Measurements from ENCODE around the gene IMP4.

The IMP4 gene

DNA sequence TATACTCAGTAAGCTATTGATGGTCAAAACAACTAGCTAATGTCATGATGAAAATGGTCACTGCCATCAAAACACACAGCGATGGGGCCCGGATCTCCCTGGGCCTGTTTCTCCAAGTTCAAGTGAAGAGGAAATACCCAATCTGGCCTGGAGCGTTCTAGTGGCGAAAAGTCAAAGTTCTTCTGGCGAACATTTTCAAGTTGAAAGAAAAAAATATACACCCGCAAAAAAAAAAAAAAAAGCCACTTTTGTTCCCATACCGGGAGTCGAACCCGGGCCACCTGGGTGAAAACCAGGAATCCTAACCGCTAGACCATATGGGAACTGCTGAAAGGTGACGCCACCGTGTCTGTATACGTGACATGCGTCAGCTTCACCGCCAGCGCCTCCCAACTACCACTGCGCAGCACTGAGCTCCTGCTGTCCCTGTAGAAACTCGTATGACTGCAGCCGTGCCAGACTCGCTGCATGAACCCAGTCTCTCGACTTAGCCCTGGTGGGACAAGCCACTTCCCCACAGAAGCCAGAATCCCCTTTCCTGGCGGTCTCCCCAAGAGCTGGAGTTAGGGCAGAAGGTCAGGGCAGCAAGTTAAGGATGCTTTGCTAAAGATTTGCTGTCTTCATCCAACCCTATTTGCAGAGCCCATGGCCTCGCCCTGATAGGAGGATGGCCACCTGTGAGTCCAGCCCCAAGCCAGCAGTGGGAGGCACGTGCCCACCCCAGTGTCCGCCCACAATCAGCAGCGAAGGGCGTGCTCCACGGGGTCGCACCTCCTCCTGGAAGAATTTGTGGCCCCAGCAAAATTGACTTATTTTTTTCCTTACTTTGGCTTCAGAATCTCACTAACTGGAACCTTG, 5.6 kb upstream of the IMP4 start:
- no peak for DNase-seq

DNA sequence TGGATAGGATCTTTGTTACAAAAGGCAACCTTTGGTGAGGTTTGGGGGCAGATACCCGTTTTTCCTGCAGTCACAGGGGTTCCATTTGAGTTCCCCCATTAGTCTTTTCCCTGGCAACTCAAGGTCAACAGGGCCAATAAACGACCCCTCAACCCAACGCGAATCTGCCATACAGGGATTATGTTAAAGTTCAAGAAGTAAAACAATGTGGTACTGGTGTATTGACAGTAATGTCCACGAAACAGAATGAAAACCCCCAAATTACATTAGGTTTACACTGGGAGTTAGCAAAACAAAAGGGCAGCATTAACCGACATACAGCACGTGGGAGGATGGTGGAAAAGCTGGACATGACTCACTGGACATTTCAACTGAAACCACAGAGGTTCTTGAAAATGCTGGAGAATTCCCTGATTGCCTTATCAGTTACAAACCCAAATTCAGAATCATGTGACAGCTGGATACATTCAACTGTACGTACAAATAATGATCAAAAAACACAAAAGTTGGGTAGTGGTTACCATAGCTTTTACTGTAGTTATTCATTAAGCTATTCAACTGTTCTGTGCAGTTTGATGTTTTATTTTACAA, 4.9 kb upstream of the IMP4 start:
- DNase-seq = no peak

DNA sequence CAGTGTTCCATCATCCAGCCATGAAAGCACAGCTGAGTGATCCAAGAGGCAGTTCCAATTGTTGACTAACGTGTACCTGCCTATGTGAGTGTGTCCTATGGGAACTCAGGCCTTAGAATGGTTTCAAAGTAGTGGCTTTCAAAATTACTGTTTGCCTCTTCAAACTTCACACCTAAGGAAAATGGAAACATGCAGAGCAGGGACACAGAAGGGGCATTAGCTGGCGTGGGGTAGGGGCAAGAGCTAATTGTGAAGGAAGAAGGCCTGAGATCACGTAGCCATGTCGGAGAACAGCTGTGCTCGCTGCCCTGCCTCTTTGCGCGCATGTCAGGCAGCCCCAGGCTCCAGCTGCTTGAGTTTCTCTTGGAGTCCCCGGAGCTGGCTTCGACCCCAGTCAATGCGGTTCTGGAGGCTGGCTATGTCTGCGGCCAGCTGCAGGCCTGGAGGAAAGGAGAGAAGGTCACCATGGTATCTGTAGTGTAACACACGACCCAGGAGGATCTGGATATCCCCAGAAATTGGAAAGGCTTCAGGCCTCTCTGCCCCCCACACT, 3.8 kb upstream of the IMP4 start:
- DNase-seq = no peak

DNA sequence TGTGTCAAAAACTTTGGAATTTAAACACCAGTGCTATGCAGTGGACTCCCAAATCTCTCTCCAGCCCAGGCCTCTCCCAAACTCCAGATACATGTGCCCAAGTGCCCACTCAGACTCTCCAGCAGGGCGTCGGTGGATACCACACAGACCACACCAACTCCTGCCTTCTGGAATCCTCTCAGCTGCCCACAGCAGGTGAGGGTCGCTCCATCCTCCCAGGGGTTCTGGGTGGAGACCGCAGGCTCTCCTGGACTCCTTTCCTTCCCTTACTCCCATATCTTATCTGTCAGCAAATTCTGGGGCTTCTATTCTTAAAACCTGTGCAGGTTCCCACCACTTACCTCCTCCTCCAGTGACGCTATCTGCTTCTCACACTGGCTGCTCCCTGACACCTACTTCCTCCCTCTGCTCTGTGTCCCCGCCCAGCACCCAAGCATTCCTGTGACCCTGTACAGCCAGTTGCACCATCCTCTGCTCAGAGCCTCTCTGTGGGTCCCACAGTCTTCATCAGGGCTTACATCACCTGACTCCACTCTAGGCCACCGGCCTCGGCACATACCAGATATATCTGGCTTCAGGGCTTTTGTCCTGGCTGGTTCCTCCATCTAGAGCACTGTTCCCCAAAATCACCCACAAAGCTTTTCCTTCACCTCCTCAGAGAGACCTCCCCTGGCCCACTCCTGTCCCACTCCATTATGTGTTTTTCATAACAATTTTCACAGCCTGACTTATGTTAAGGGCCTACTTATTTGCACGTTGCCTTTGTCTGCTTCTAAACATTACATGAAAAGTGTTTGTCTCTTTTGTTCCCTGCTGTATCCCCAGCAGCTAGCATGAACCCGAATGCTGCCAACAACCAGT, 2.6 kb upstream of the IMP4 start:
- no peak for DNase-seq

DNA sequence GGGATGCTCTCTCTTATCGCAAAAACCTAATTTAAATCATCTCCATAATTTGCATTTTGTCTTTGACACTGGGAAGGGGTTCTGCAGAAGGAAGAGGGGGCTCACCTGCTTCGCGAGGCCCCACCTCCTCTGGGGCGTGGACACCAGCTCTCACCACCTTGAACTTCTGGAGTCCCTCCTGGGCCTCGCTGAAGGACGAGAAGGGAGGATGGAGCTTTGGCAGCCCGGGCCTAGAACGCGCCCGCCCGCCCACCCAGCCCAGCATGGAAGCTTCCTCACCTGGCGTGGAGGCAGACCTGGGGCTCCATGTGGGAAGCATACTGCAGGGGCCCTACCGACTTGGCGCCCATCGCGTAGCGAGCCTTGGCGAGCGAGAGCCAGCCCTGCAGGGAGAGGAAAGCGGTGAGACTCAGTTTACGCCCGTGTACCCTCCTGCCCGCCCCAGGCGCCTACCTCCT, 1.1 kb upstream of the IMP4 start:
- DNase-seq = no peak

DNA sequence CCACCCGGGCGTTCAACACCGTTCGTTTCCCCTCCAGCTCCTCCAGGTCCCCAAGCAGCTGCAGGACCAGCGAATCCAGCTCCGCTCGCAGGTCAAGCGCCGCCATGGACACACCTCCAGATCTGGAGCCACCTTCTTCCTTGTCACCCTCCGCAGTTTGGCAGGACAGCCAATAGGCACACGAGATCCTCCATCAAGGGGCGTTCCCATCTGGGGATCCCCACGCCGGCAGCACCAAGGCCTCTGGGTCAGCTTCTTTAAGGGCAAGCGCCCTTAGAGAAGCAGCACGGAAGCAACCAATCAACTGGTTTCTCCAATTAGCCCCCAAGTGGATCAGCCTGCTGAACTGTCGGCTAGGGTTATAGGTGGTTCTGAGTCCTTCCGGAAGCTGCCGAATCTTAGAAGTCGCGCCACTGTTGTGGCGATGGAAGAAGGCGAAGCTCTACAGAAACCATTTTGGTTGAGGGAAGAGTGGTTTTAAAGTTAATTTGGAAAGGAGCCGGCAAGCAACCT, 621 bp upstream of the IMP4 start:
- DNase-seq = no peak

DNA sequence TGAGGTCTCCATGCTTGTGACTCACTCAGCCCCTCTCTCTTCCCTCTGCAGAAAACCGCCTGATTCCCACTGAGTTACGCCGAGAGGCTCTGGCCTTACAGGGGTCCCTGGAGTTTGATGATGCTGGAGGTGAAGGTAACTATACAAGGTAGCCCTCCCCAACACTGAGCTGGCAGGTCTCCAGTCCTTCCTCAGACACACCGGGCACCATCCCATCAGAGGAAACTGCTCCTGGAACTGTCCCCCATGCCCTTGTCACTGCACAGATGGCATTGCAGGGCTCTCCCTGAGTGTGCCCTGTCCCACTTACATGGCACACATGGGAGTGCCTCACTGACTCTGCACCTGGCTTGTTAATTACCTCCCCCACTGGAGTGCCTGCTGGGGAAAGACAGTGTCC, 1.9 kb downstream of the IMP4 start:
- DNase-seq = no peak

DNA sequence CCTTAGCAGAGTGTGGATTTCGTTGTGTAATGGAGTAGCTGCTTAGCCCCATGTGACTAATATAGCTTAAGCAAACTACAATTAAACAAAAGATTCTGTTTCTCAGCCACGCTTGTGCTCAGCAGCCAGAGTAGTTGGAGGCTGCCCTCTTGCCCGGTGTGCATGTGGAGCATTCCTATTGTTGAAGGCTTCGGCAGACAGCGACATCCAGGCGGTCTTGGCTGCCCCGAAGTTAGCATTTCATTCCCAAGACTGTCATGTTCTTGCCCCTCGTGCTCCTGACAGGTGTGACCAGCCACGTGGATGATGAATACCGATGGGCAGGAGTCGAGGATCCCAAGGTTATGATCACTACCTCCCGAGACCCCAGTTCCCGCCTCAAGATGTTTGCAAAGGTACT, 2.4 kb downstream of the IMP4 start:
- DNase-seq = no peak

DNA sequence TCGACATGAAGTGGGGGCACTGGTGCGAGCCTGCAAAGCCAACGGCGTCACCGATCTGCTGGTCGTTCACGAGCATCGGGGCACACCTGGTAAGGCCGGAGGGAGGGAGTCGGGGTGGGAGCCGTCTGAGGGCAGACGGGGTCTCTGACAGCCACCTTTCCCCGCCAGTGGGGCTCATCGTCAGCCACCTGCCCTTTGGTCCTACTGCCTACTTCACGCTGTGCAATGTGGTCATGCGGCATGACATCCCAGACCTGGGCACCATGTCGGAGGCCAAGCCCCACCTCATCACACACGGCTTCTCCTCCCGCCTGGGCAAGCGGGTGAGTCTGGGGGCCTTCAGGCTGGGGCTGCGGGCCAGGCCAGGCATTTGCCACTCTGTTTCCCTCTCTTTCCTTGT, 2.9 kb downstream of the IMP4 start:
- no peak for DNase-seq

DNA sequence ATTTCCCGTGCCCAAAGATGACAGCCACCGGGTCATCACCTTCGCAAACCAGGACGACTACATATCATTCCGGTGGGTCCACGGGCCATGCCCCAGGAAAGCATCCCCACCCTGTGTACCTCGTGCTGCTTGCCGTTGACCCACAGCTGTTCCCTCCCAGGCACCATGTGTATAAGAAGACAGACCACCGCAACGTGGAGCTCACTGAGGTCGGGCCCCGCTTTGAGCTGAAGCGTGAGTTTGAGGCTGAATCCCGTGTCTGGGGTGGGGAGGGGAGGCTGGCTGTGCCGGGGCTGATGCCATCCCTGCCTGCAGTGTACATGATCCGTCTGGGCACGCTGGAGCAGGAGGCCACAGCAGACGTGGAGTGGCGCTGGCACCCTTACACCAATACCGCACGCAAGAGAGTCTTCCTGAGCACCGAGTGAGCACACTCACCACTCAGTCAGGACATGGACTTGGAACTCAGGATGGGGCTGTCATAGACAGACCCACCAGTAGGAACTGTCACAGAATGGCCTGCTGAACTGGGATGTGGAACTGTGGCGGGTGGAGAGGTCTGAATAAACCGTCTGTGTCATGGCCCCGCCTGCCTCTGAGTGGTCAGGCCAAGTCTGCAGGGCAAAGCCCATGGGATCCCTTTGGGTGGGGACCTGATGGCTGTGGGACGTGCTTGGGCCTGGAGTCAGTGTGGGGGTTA, 3.5 kb downstream of the IMP4 start:
- DNase-seq = no peak

DNA sequence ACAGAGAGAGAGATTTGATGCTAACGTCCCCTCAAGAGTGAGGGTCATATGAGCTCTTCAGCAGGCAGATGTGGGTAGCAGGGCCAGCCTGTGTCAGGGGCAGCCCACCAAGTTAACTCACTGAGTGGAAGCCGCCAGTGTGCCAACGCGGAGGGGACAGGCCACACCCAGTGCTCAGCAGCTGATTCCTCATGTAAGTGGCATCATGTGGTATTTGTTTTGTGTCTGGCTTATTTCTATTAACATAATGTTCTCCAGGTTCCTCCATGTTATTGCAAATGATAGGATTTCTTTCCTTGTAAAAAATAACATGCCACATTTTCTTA, 4.0 kb downstream of the IMP4 start:
- DNase-seq = no peak

DNA sequence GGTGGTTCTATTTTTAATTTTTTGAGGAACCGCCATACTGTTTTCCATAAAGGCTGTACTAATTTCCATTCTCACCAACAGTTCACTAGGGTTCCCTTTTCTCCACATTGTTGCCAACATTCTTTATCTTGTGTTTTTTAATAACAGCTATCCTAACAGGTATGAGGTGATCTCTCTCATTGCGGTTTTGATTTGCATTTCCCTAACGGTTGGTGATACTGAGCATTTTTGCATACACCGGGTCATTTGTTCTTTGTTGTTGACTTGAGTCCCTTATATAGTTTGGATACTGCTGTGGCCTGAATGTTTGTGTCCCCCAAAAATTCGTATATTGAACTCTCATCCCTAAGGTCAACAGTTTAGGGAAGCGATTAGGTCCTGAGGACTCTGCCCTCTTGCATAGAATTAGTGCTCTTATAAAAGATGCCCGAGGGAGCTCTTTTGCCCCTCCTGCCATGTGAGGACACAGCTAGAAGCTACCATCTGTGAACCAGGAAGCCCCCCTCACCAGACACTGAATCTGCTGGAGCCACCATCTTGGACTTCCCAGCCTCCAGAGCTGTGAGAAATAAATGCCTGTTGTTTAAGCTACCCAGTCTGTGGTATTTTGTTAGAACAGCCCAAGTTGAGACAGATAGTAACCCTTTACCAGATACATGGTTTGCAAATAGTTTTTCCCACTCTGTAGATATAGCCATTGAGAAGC, 4.7 kb downstream of the IMP4 start:
- no peak for DNase-seq

DNA sequence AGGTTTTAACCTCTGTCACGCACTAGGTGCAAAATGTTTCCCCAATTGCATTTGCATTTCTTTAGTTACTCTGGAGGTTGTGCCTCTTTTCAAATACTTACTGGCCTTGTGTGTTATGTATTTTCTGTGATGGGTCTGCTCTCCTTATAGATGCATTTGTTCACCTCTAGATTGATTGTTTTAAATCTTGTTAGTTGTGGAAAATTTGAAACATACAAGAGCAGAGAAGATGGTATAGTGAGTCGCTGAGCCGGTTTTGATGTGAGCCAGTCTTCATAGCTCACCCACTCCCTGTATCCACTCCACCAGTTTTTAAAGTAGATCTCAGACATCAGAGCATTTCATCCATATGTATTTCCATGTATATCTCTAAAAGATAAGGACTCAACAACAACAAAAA, 6.5 kb downstream of the IMP4 start:
- DNase-seq = no peak

DNA sequence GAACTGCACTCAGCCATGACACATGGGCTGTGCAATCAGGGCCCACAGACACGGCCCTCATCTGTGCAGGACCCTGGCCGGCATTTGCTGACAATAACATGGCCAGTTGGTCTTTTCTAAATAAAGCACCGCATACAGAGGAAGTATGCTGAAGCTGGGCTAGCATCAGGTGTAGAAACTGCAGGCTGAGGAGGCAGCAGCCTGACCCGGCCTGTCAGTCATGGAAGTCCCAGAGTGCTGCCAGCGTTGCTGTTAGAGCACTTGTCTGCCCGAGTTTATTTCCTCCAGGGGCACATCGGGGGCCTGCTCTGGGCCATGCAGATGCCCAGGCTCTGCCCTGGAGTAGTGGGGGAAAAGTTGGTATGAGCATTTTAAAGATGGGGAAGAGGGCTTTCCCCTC, 9.0 kb downstream of the IMP4 start:
- DNase-seq = no peak

DNA sequence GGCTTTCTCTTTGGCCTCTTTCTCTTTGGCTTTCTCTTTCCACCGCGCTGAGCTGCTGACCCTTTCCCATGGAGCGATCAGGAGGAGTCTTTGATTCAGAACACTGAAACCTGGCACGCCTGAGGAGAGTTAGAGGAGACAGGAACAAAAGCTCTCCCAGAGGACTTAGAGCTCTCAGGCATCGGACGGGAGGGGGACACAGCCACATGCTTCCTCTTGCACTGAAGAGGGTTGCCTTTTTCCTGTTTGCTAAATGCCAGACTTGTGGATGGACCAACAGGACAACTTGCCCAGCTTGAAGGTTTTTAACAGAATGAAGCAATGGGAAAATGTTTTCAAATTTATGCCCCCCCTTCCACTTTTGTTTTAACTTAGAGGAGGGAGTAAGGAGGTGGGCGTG, 9.5 kb downstream of the IMP4 start:
- no peak for DNase-seq

DNA sequence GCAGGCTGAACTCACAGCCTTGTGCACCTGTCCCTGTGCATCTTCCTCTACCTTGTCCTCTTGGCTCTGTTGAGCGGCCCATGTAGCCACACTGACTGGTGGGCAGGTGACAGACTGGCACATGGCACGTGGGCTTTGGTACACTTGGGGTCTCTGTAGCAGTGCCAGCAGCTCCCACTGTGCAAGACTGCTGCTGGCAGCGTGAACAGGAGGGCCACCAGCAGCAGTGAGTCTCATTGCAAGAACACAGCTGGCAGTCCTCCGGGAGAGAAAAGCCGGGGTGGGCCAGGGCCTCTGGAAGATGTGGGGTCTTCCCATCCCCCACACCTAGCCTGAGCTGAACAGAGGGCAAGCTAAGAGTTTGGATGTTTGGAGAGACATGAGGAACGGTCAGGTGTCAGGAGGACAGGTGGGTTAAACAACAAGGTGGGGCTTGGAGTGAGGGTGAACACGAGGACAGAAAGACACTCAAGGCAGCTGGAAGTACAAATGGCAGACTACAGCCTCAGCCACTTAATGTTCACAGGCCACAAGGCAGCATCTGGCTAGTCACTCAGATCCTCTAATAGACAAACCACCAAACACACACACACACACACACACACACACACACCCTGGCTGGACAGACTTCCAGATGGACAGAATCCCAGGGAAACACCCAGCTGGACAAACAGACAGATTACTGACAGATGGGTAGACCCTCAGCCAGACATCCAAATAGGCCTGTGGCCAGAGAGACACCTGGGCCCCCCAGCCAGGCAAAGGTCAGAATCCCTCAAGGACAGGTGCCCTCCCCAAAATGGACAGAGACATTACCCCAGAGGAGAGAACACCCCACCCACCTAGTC, 10.8 kb downstream of the IMP4 start:
- DNase-seq = no peak

DNA sequence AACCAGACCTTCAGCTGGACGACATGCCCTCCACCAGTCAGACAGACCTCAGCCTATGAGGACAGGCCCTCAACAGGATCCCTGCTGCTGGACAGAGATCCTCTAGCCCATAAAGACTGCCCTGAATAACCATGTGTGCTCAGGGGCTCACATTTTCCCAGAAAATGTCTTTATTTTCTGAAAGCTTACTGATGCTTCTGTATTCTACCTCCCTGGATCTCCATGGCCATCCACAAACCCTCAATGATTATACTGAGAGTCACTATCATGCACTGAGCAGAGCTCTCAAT, 11.4 kb downstream of the IMP4 start:
- no peak for DNase-seq

DNA sequence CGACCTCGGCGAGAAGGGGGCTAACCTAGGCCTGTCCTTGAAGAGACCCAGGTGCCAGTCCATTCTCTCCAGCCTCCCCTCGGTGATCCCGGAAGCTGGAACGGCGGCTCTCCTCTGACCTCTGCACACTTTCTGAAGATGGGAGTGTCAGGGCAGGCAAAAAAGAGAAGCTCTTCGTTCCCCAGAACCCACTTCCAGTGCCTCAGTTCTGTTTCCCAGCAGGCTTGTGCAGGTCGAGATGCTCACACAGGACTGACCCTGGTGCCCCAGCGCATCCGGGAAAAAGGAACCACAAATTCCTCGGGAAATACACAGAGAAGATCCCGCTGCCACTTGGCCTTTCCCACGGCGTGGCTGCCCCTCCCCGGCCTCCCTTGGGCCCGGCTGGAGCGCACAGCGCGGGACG, 12.5 kb downstream of the IMP4 start:
- no peak for DNase-seq

DNA sequence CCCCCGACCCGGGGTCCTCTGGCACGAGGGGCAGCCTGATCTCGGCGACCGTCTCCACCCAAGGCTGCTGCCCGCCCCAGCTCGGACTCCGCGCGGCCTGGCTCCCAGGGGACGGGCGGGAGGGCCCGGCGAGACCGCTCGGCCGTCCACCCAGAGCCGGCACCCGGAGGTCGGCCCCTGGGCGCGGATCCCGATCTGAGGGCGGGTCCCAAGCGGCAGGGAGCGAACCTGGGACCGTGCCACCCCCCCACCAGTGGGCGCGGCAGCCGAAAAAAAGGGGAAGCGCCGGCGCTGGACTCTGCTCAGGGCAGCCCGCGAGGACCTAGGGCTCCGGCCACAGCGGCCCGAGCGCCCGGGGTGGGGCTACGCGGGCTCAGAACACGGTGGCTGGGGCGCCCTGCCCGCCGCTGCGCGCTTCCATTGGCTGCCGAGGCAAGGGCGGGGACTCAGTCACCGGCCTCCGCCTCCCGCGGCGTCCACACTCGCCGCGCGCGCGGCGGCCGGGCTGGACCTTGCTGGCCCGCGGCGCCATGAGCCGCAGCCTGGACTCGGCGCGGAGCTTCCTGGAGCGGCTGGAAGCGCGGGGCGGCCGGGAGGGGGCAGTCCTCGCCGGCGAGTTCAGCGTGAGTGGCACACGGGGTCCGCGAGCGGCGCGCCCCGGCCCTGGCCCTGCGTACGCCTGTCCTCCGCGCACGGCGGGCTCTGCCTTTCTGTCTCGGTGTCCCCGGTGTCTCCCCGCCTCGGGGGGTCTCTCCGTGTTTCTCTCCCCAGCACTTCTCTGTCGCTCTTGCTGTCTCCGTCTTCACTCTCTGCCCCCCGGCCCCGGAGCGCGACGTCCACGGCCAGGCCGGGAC, 13.1 kb downstream of the IMP4 start, which contains the start of gene PTPN18:
PTPN18 (plus strand) TSS at position 479 of the 854 bp plus-strand sequence; CDS start at position 531, 52 bp downstream.
- DNase-seq = peak; percentile 96

DNA sequence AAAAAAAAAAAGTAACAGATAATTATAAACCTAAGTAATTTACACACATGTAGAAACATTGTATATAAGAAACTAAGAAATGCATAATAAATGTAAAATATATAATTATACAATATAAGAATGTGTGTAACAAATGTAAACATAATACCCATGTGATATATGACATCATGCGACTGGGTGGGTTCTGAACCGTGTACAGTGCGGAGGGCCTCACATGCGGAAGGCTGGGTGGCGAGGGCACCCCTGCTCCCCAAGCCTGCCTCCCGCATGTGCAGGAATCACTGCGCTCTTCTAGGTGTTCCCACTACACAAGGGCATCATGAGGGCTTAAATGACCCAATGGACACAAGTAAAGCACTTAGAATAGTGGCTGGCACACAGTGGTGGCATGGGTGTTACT, 15.2 kb downstream of the IMP4 start:
- DNase-seq = no peak
